HEK293 (cell line): ENCODE measurements around the gene GPR137C.

ENCODE experiments used
- CTCF ChIA-PET: fragments of 350-600 bp; formaldehyde crosslinking; extraction: SDS; loops from one replicate; lab custom pipeline; 2021; ENCODE audit warnings: antibody characterized with exemption; lab: Yijun Ruan, JAX
- POLR2A ChIA-PET: fragments of 300-600 bp; formaldehyde crosslinking; extraction: SDS; loops from one replicate; lab custom pipeline; 2020; ENCODE audit warnings: antibody characterized with exemption, inconsistent platforms; lab: Yijun Ruan, JAX
- H3K27ac ChIP-seq: fragments of 200-500 bp; sonication (Bioruptor generic); 2 replicates; pipeline ENCODE4 v1.5.1; 2014; ENCODE audit warnings: low read depth, low read length, control low read depth, inconsistent platforms; ENCODE audit errors: extremely low read depth
- H3K36me3 ChIP-seq, 2 experiments: fragments of 200-500 bp in 1 of 2; sonication (Bioruptor generic) in 1 of 2; 1 replicate in 1 of 2; 2 replicates in 1 of 2; pipeline ENCODE4 v1.5.1; 2014 to 2017; ENCODE audit warnings: inconsistent platforms in 2 of 2, low read length in 2 of 2; ENCODE audit not compliant: control insufficient read depth in 2 of 2, insufficient read depth in 1 of 2
- H3K4me1 ChIP-seq: fragments of 200-500 bp; sonication (Bioruptor generic); 2 replicates; pipeline ENCODE4 v1.5.1; 2014; ENCODE audit warnings: mild to moderate bottlenecking, low read length, inconsistent platforms; ENCODE audit not compliant: control insufficient read depth, insufficient read depth
- H3K4me3 ChIP-seq: 2 replicates; pipeline ENCODE4 v1.5.1; 2011; ENCODE audit warnings: low read depth, mild to moderate bottlenecking, control low read depth, low read length, moderate library complexity
- H3K9me3 ChIP-seq: fragments of 200-500 bp; sonication (Bioruptor generic); 2 replicates; pipeline ENCODE4 v1.5.1; 2014; ENCODE audit warnings: low read depth, low read length, inconsistent platforms; ENCODE audit not compliant: control insufficient read depth, insufficient read depth
- BCL6B ChIP-seq: fragments of 450-650 bp; formaldehyde crosslinking; IDR thresholded peaks from 2 replicates; pipeline ENCODE4 v1.5.1; 2017; ENCODE audit warnings: missing biosample characterization, missing genetic modification characterization
- CTCF ChIP-seq: fragments of 450-650 bp; formaldehyde crosslinking; IDR thresholded peaks from 2 replicates; pipeline ENCODE4 v1.5.1; 2016; ENCODE audit warnings: missing biosample characterization, missing genetic modification characterization
- HOXC10 ChIP-seq: sonication (generic); formaldehyde crosslinking; IDR thresholded peaks from 2 replicates; pipeline ENCODE4 v1.8.1; 2023; ENCODE audit warnings: mild to moderate bottlenecking, missing genetic modification reagents
- KLF16 ChIP-seq: fragments of 450-650 bp; formaldehyde crosslinking; IDR thresholded peaks from 2 replicates; pipeline ENCODE4 v1.5.1; 2017; ENCODE audit warnings: missing biosample characterization, missing genetic modification characterization
- PRDM1 ChIP-seq: fragments of 450-650 bp; formaldehyde crosslinking; IDR thresholded peaks from 2 replicates; pipeline ENCODE4; 2016; ENCODE audit warnings: missing biosample characterization, missing genetic modification characterization
- ZNF121 ChIP-seq: fragments of 450-650 bp; formaldehyde crosslinking; IDR thresholded peaks from 2 replicates; pipeline ENCODE4 v1.5.1; 2016; ENCODE audit warnings: missing biosample characterization, missing genetic modification characterization
- ZNF169 ChIP-seq: fragments of 450-650 bp; formaldehyde crosslinking; IDR thresholded peaks from 2 replicates; pipeline ENCODE4 v1.5.1; 2016; ENCODE audit warnings: missing biosample characterization, missing genetic modification characterization
- ZNF214 ChIP-seq: fragments of 450-650 bp; formaldehyde crosslinking; IDR thresholded peaks from 2 replicates; pipeline ENCODE4 v1.5.1; 2017; ENCODE audit warnings: missing biosample characterization, mild to moderate bottlenecking, missing genetic modification characterization, borderline replicate concordance
- ZNF280D ChIP-seq: fragments of 450-650 bp; formaldehyde crosslinking; IDR thresholded peaks from 2 replicates; pipeline ENCODE4 v1.5.1; 2016; ENCODE audit warnings: missing biosample characterization, missing genetic modification characterization
- ZNF302 ChIP-seq: fragments of 450-650 bp; formaldehyde crosslinking; IDR thresholded peaks from 2 replicates; pipeline ENCODE4 v1.5.1; 2016; ENCODE audit warnings: missing biosample characterization, missing genetic modification characterization, low read depth
- ZNF335 ChIP-seq: fragments of 450-650 bp; formaldehyde crosslinking; conservative IDR thresholded peaks from 2 replicates; pipeline ENCODE4 v1.5.1; 2016; ENCODE audit warnings: missing biosample characterization, missing genetic modification characterization
- ZNF354C ChIP-seq: fragments of 450-650 bp; formaldehyde crosslinking; IDR thresholded peaks from 2 replicates; pipeline ENCODE4 v1.5.1; 2016; ENCODE audit warnings: missing biosample characterization, missing genetic modification characterization, low read depth, borderline replicate concordance
- ZNF362 ChIP-seq: fragments of 450-650 bp; formaldehyde crosslinking; IDR thresholded peaks from 2 replicates; pipeline ENCODE4 v1.5.1; 2016; ENCODE audit warnings: missing biosample characterization, missing genetic modification characterization
- ZNF366 ChIP-seq: fragments of 450-650 bp; formaldehyde crosslinking; conservative IDR thresholded peaks from 2 replicates; pipeline ENCODE4 v1.5.1; 2016; ENCODE audit warnings: missing biosample characterization, missing genetic modification characterization
- ZNF518A ChIP-seq: fragments of 450-650 bp; formaldehyde crosslinking; conservative IDR thresholded peaks from 2 replicates; pipeline ENCODE4 v1.5.1; 2016; ENCODE audit warnings: low read depth, missing biosample characterization, missing genetic modification characterization
- ZNF530 ChIP-seq: fragments of 450-650 bp; formaldehyde crosslinking; IDR thresholded peaks from 2 replicates; pipeline ENCODE4 v1.5.1; 2016; ENCODE audit warnings: low read depth, missing biosample characterization, missing genetic modification characterization
- ZNF654 ChIP-seq: fragments of 450-650 bp; formaldehyde crosslinking; IDR thresholded peaks from 2 replicates; pipeline ENCODE4 v1.5.1; 2016; ENCODE audit warnings: low read depth, missing biosample characterization, missing genetic modification characterization

GPR137C gene

GRCh38 chr14:52550661-52551060, 2.0 kb upstream of the GPR137C start:
- H3K4me3 ChIP-seq = peak overlapping the region; percentile 87
- ChIA-PET POLR2A (interaction anchor here (0.7 to 1.0 kb wide), 2 partner anchors 141 to 807 kb away, joined by 3 to 4 read pairs; no protein-coding TSS in a partner anchor), CTCF (no interaction called here)
- no peaks in the 10 kb centered on the region for H3K9me3 ChIP-seq
- TF ChIP-seq ZNF518A (tag by site-specific recombination) (no peak), ZNF530 (tag by site-specific recombination) (no peak), KLF16 (tag by site-specific recombination) (no peak), ZNF302 (tag by site-specific recombination) (no peak), ZNF654 (no peak), ZNF366 (tag by site-specific recombination) (no peak), ZNF169 (tag by site-specific recombination) (no peak), ZNF214 (no peak), ZNF354C (tag by site-specific recombination) (no peak)
- no peak overlapping the region for H3K27ac ChIP-seq
- peaks cover 13% of the 10 kb centered on the region for H3K4me1 ChIP-seq
- H3K36me3 ChIP-seq = no peaks in the 10 kb centered on the region

- POLR2A ChIA-PET = interaction anchor here (0.7 to 1.9 kb wide), 5 partner anchors 8 to 806 kb away, joined by 3 to 10 read pairs (median 5); partner anchors contain the start of gene FERMT2
- CTCF ChIA-PET = interaction anchor here (0.6 kb wide), 1 partner anchor 29 kb away, joined by 4 read pairs; no protein-coding TSS in a partner anchor
- no peaks in the 10 kb centered on the region for H3K36me3 ChIP-seq
- peak overlapping the region; percentile 87 for H3K4me3 ChIP-seq
- TF ChIP-seq ZNF335 (tag by site-specific recombination) = peak; percentile 75
- peak; percentile 74 for TF ChIP-seq ZNF362 (tag by site-specific recombination)
- TF ChIP-seq BCL6B = no peak
- peak; percentile 34; the same call in 1 of the 2 replicates for TF ChIP-seq ZNF121 (tag by site-specific recombination)
- no peaks in the 10 kb centered on the region for H3K9me3 ChIP-seq
- peak overlapping the region; percentile 90; the same call in 1 of the 2 replicates for H3K27ac ChIP-seq
- peaks cover 9% of the 10 kb centered on the region for H3K4me1 ChIP-seq
Measured at GRCh38 chr14:52551205-52551604, 1.4 kb upstream of the GPR137C start.

GRCh38 chr14:52551696-52552062, 957 bp upstream of the GPR137C start:
- peaks cover 9% of the 10 kb centered on the region for H3K4me1 ChIP-seq
- POLR2A ChIA-PET = interaction anchor here (1.0 to 1.9 kb wide), 17 partner anchors 9 to 666 kb away, joined by 3 to 30 read pairs (median 4); partner anchors contain the start of genes FERMT2, GNPNAT1, PTGER2 and STYX
- TF ChIP-seq PRDM1 (tag by site-specific recombination) (0 out of 2 replicates have a peak, but pooled peaks have one; percentile 27), HOXC10 (CRISPR knock-in tag) (no peak), CTCF (0 out of 2 replicates have a peak, but pooled peaks have one; percentile 14), ZNF280D (tag by site-specific recombination) (no peak)
- CTCF ChIA-PET = interaction anchor here (0.6 kb wide), 1 partner anchor 29 kb away, joined by 4 read pairs; no protein-coding TSS in a partner anchor
- peak overlapping the region; percentile 87 for H3K4me3 ChIP-seq
- H3K36me3 ChIP-seq = no peaks in the 10 kb centered on the region
- H3K9me3 ChIP-seq = no peaks in the 10 kb centered on the region
- H3K27ac ChIP-seq = peak overlapping the region; percentile 90
